Spleen (tissue), 11 donors: Measurements from ENCODE around the gene PVALEF. TPM values are rescaled to one million over a fixed set of nuclear protein-coding genes. Genes with fewer than 3 reads are reported as not detected.

ENCODE experiments used
- DNase-seq: peaks from one replicate; pipeline ENCODE4 v3.0.0-alpha.2; 2020
- H3K27ac ChIP-seq, 8 donors: fragments of 200-600 bp; sonication (generic) in 7 of 8; 1 replicate in 4 of 8; 2 replicates in 4 of 8; pipeline versions ENCODE4 v1.5.0 to v1.8.0; 2016 to 2021; ENCODE audit warnings: inconsistent platforms in 4 of 8, mild to moderate bottlenecking in 4 of 8, moderate library complexity in 1 of 8
- H3K27me3 ChIP-seq, 7 donors: fragments of 200-600 bp; sonication (generic) in 6 of 7; replicated peaks in 1 of 7; 1 replicate in 4 of 7; 2 replicates in 3 of 7; pipeline versions ENCODE4 v1.5.0 to v1.8.0; 2016 to 2021; ENCODE audit warnings: inconsistent platforms in 3 of 7, mild to moderate bottlenecking in 1 of 7
- H3K36me3 ChIP-seq, 6 donors: fragments of 200-600 bp; sonication (generic) in 5 of 6; 1 replicate in 4 of 6; 2 replicates in 2 of 6; pipeline versions ENCODE4 v1.5.0 to v1.8.0; 2016 to 2021; ENCODE audit warnings: inconsistent platforms in 2 of 6
- H3K4me1 ChIP-seq, 6 donors: fragments of 200-600 bp; sonication (generic) in 5 of 6; 1 replicate in 3 of 6; 2 replicates in 3 of 6; pipeline versions ENCODE4 v1.5.0 to v1.8.0; 2016 to 2021; ENCODE audit warnings: inconsistent platforms in 3 of 6
- H3K4me3 ChIP-seq, 8 donors: fragments of 200-600 bp; sonication (generic) in 7 of 8; 1 replicate in 4 of 8; 2 replicates in 4 of 8; pipeline versions ENCODE4 v1.5.0 to v1.8.0; 2016 to 2021; ENCODE audit warnings: inconsistent platforms in 4 of 8, mild to moderate bottlenecking in 4 of 8, moderate library complexity in 2 of 8
- H3K9me3 ChIP-seq, 8 donors: fragments of 200-600 bp; sonication (generic) in 7 of 8; 1 replicate in 4 of 8; 2 replicates in 4 of 8; pipeline versions ENCODE4 v1.5.0 to v1.8.0; 2016 to 2021; ENCODE audit warnings: inconsistent platforms in 4 of 8
- POLR2A ChIP-seq, 3 donors: fragments of 450-650 bp; IDR thresholded peaks; one replicate each; pipeline ENCODE4 v1.5.1; 2017; ENCODE audit warnings: antibody characterized with exemption in 3 of 3, mild to moderate bottlenecking in 1 of 3
- POLR2AphosphoS5 ChIP-seq, 3 donors: sonication (generic); formaldehyde crosslinking; IDR thresholded peaks; one replicate each; pipeline ENCODE4 v1.5.1; 2017; ENCODE audit warnings: antibody characterized with exemption in 3 of 3
- WGBS, 5 donors: extraction: QIAGEN DNeasy Blood & Tissue Kit in 3 of 5; methylation state at CpG; one replicate each; pipeline versions ENCODE4 v1.1.5 to v1.1.7; 2013 to 2018; 5-methylcytosine and 5-hydroxymethylcytosine counted together
- intact Hi-C: fragments of 100-400 bp; cut with DNase I; formaldehyde crosslinking; loops from one replicate; pipeline ENCODE4 v1.15.0; 2023; ENCODE audit warnings: low total_unique reads
- polyA plus RNA-seq, 3 donors: library from polyadenylated mRNA; stranded (reverse); fragments of 200-250 nt; gene quantifications; one replicate each; pipeline ENCODE4 v1.2.1, GENCODE V29; 2013
- total RNA-seq, 7 donors: library from RNA; depleted of rRNA in 3 of 7; stranded (reverse); fragments of >200 nt in 3 of 7; fragmentation: NEBNext Ultra II Directional in 4 of 7; extraction: Animal tissue kit (Norgen Biotek cat#: 25700) in 4 of 7; gene quantifications; one replicate each; pipeline versions ENCODE4 v1.1.0 to v1.2.1, GENCODE V29; 2016 to 2021
- TF ChIP-seq, protein P1 (sequence below), 11 experiments: fragments of 200-600 bp in 7 of 11; fragments of 450-650 bp in 4 of 11; sonication (generic) in 4 of 11; IDR thresholded peaks in 8 of 11; conservative IDR thresholded peaks in 3 of 11; 1 replicate in 7 of 11; 2 replicates in 4 of 11; pipeline versions ENCODE4 v1.4.0 to v1.8.0; 2016 to 2021; ENCODE audit warnings: antibody characterized with exemption in 11 of 11, inconsistent platforms in 4 of 11, mild to moderate bottlenecking in 1 of 11
- donor health status: healthy with polysubstance abuse.
- donor health status: DM: no; HTN: no; CAD: no; lungs with moderate emphysema.
- donor health status: DM: no; HTN: no; CAD: no.
- donor health status: Bipolar disorder and iron deficiency.
- donor health status: healthy.
- donor health status: DM: no; HTN: no; CAD: no.
- donor health status: DM: yes; HTN: yes; CAD: no.

The PVALEF gene
- total and polyA plus RNA-seq, 10 donors = not detected

DNA sequence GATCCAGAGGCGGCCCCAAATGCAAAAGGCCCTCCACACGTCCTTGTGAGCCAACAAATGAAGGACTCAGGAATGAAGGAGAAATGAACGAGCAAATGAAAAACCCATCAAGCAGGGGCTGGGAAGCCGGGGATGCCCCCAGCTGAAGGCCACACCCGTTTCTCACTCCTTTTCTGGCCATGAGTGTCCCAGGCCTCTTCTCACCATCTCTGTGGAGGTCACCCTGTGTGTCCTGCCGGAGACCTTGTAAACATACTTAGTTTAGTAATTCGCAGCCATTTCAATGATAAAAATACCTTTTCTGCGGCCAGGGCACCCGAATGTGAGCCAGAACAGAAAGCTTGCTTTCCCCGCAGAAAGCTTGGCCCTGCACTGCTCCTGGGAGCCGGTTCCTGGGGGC is 21.8 kb downstream of the PVALEF start:
- Histone ChIP-seq H3K36me3 (peaks cover 0 to 40% (median 18%) of the 10 kb centered on the region in 6 donors), H3K27me3 (peaks cover 0 to 20% (median 0%) of the 10 kb centered on the region in 7 donors), H3K4me1 (no peaks in the 10 kb centered on the region), H3K27ac (no peak overlapping the region), H3K9me3 (no peaks in the 10 kb centered on the region), H3K4me3 (no peak overlapping the region)
- WGBS, 5 donors = 79 to 94% (median 92%) methylated on average over 9 to 11 of the region's 11 CpGs
- TF ChIP-seq, protein P1, sequence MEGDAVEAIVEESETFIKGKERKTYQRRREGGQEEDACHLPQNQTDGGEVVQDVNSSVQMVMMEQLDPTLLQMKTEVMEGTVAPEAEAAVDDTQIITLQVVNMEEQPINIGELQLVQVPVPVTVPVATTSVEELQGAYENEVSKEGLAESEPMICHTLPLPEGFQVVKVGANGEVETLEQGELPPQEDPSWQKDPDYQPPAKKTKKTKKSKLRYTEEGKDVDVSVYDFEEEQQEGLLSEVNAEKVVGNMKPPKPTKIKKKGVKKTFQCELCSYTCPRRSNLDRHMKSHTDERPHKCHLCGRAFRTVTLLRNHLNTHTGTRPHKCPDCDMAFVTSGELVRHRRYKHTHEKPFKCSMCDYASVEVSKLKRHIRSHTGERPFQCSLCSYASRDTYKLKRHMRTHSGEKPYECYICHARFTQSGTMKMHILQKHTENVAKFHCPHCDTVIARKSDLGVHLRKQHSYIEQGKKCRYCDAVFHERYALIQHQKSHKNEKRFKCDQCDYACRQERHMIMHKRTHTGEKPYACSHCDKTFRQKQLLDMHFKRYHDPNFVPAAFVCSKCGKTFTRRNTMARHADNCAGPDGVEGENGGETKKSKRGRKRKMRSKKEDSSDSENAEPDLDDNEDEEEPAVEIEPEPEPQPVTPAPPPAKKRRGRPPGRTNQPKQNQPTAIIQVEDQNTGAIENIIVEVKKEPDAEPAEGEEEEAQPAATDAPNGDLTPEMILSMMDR (IDR thresholded peaks at IDR 0.05 in 8 of 11, conservative IDR thresholded peaks at IDR 0.05 in 3 of 11) = no peak
- TF ChIP-seq POLR2A (IDR thresholded peaks at IDR 0.05) = no peak
- TF ChIP-seq POLR2AphosphoS5 (IDR thresholded peaks at IDR 0.05) = no peak
- intact Hi-C loops = no loop called here
- DNase-seq = no peak

DNA sequence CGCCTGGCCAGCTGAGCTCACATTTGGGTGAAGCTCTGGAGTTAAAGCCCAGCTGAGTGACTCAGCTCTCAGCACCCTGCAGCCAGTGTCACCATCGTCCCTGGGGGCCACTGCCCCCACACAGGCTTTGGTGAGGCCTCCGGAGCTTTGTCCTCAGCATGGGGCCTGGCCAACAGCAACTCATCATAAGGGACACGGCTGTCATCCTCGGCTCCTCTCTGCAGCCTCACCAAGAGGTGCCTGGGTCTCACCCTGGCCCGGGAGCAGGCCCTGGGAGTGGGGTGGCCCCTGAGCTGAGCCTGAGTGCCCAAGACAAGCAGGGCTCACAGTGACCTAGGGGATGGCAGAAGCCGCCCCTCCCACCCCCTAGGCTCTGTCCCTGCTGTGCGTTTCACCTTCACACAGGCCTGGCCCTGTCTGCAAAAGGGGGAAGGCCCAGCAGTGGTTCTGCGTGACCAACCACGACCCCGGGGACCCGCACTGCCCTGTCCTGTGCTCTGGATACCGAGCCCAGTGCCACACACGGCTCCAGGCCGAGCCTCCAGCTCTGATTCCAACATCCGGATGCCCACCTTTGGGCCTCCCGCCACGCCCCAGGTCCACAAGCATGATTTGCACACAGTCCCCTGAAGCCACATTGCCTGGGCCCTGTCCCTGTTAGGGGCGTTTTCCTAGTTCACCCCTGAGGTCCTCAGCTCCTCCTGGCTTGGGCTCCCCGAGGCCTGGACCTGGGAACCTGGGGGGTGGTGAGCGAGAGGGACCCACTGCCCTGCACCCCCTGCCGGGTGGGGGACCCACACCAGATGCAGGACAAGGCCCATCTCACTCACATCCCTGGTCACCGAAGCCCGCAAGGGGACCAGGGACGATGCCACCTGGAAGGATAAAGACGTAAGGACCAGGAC is 22.5 kb downstream of the PVALEF start:
- whole genome bisulfite sequencing, 5 donors = 89 to 94% (median 90%) methylated on average over 16 to 26 of the region's 26 CpGs

DNA sequence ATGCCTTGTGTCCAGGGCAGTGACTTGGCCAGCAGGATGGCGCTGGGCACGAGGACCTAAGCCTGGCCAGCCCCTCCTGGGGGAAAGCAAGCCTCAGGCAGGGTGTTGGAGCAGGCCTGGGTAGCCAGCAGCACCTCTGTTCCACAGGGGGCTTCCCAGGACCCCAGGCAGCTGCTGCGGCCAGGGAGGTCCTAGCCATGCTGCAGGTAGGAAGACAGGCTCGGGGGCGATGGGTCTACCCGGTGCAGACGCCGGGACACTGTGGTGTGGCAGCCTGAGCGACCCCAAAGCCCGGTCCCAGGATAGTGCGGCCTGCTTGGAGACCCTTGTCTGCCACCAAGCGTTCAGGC is 23.2 kb downstream of the PVALEF start:
- TF ChIP-seq POLR2AphosphoS5 (IDR thresholded peaks at IDR 0.05) (no peak), POLR2A (IDR thresholded peaks at IDR 0.05) (no peak)
- TF ChIP-seq, protein P1 (IDR thresholded peaks at IDR 0.05 in 8 of 11, conservative IDR thresholded peaks at IDR 0.05 in 3 of 11) = no peak
- Histone ChIP-seq H3K4me3 (no peak overlapping the region), H3K4me1 (peaks cover 0 to 12% (median 10%) of the 10 kb centered on the region in 6 donors), H3K27ac (no peak overlapping the region), H3K9me3 (no peaks in the 10 kb centered on the region), H3K36me3 (peaks cover 0 to 52% (median 19%) of the 10 kb centered on the region in 6 donors), H3K27me3 (peaks cover 0 to 9% (median 0%) of the 10 kb centered on the region in 7 donors)
- intact Hi-C loops = no loop called here
- DNase-seq = no peak
- 91 to 98% (median 95%) methylated on average over 11 to 12 of the region's 12 CpGs for WGBS, 5 donors

More for the DNA sequence above, 22.5 kb downstream of the PVALEF start:
- H3K36me3 ChIP-seq = peaks cover 0 to 46% (median 19%) of the 10 kb centered on the region in 6 donors
- H3K4me3 ChIP-seq = no peak overlapping the region
- no peak for DNase-seq
- no peak overlapping the region for H3K27ac ChIP-seq
- no peaks in the 10 kb centered on the region for H3K9me3 ChIP-seq
- peaks cover 0 to 13% (median 0%) of the 10 kb centered on the region in 7 donors for H3K27me3 ChIP-seq
- peaks cover 0 to 6% (median 4%) of the 10 kb centered on the region in 6 donors for H3K4me1 ChIP-seq
- intact Hi-C loops = no loop called here
- no peak for TF ChIP-seq POLR2AphosphoS5 (IDR thresholded peaks at IDR 0.05)
- TF ChIP-seq POLR2A (IDR thresholded peaks at IDR 0.05) = no peak
- TF ChIP-seq, protein P1 (IDR thresholded peaks at IDR 0.05 in 8 of 11, conservative IDR thresholded peaks at IDR 0.05 in 3 of 11) = no peak

DNA sequence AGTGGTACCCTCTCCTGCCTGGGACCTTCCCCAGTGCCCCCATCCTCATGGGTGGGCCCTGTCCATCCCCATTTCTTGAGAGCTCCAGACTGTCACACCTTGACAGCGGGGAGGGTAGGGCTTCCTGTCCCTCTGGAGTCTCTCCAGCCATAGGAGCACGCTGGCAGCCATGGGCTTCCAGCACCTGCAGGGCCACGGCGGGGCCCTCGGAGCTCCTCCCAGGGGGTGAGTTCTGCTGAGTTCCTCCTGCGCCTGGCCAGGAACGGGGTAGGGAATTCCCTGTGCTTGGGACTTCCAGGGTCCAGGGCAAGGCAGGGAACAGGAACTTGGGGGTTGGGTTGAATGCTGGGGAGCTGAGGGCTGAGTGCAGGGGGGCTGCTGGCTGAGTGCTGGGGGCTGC is 23.7 kb downstream of the PVALEF start:
- TF ChIP-seq, protein P1 (IDR thresholded peaks at IDR 0.05 in 8 of 11, conservative IDR thresholded peaks at IDR 0.05 in 3 of 11) = no peak
- TF ChIP-seq POLR2AphosphoS5 (IDR thresholded peaks at IDR 0.05) (no peak), POLR2A (IDR thresholded peaks at IDR 0.05) (no peak)
- H3K36me3 ChIP-seq = peaks cover 0 to 57% (median 19%) of the 10 kb centered on the region in 6 donors
- intact Hi-C loops = no loop called here
- no peak for DNase-seq
- peaks cover 0 to 8% (median 0%) of the 10 kb centered on the region in 7 donors for H3K27me3 ChIP-seq
- WGBS, 5 donors = 93 to 100% (median 95%) methylated on average over 3 to 7 of the region's 7 CpGs
- H3K4me3 ChIP-seq = no peak overlapping the region
- H3K4me1 ChIP-seq = peaks cover 0 to 18% (median 15%) of the 10 kb centered on the region in 6 donors
- no peak overlapping the region for H3K27ac ChIP-seq
- H3K9me3 ChIP-seq = no peaks in the 10 kb centered on the region
